Fibroblast of lung (primary cell): ENCODE measurements around the gene AGBL4. TPM values are rescaled to one million over a fixed set of nuclear protein-coding genes. Genes with fewer than 3 reads are reported as not detected.

Experiments used
- DNase-seq, 2 donors: peaks; one replicate each; pipeline versions ENCODE4 v3.0.0 to v3.0.0-alpha.2; 2010; ENCODE audit warnings: low read depth in 2 of 2
- H2AFZ ChIP-seq: 2 replicates; pipeline ENCODE4 v1.5.1; 2012; ENCODE audit warnings: low read length, control low read depth, inconsistent platforms
- H3K27ac ChIP-seq: 2 replicates; pipeline ENCODE4 v1.5.1; 2011; ENCODE audit warnings: low read length, control low read depth; ENCODE audit not compliant: insufficient read depth
- H3K27me3 ChIP-seq: 2 replicates; pipeline ENCODE4 v1.5.1; 2011; ENCODE audit warnings: mild to moderate bottlenecking, low read length; ENCODE audit not compliant: control insufficient read depth, insufficient read depth
- H3K36me3 ChIP-seq: 2 replicates; pipeline ENCODE4 v1.5.1; 2011; ENCODE audit warnings: low read length; ENCODE audit not compliant: control insufficient read depth, insufficient read depth
- H3K4me1 ChIP-seq: 2 replicates; pipeline ENCODE4 v1.5.1; 2011; ENCODE audit warnings: low read length; ENCODE audit not compliant: control insufficient read depth, insufficient read depth; ENCODE audit errors: extremely low read depth
- H3K4me2 ChIP-seq: 2 replicates; pipeline ENCODE4 v1.5.1; 2011; ENCODE audit warnings: low read length, control low read depth; ENCODE audit not compliant: insufficient read depth; ENCODE audit errors: extremely low read depth
- H3K4me3 ChIP-seq, 4 experiments: fragments of 200-600 bp in 1 of 4; sonication (generic) in 1 of 4; replicated peaks in 1 of 4; 2 replicates each; pipeline ENCODE4 v1.5.1; 2011 to 2016; ENCODE audit warnings: low read length in 4 of 4, low read depth in 3 of 4, mild to moderate bottlenecking in 3 of 4, control low read depth in 2 of 4, inconsistent platforms in 1 of 4, mixed read lengths in 1 of 4; ENCODE audit not compliant: insufficient read depth in 1 of 4; ENCODE audit errors: control extremely low read depth in 1 of 4
- H3K79me2 ChIP-seq: 2 replicates; pipeline ENCODE4 v1.5.1; 2012; ENCODE audit warnings: mild to moderate bottlenecking, low read length, inconsistent platforms; ENCODE audit not compliant: control insufficient read depth, insufficient read depth
- H3K9ac ChIP-seq: 2 replicates; pipeline ENCODE4 v1.5.1; 2011; ENCODE audit warnings: mild to moderate bottlenecking, low read length, control low read depth; ENCODE audit not compliant: insufficient read depth
- H3K9me3 ChIP-seq: 2 replicates; pipeline ENCODE4 v1.5.1; 2012; ENCODE audit warnings: low read depth, low read length; ENCODE audit not compliant: control insufficient read depth, insufficient read depth
- H4K20me1 ChIP-seq: 2 replicates; pipeline ENCODE4 v1.5.1; 2011; ENCODE audit warnings: low read length; ENCODE audit not compliant: control insufficient read depth, insufficient read depth; ENCODE audit errors: extremely low read depth
- EZH2 ChIP-seq: IDR thresholded peaks from 2 replicates; pipeline ENCODE4 v1.5.1; 2012; ENCODE audit warnings: low read length, control low read depth, mild to moderate bottlenecking; ENCODE audit errors: missing control alignments
- polyA plus RNA-seq, 2 donors: library from polyadenylated mRNA; depleted of rRNA in 1 of 2; stranded (reverse) in 1 of 2; unstranded in 1 of 2; fragments of >200 nt; gene quantifications; 2 replicates each; pipeline ENCODE4 v1.2.1, GENCODE V29; 2011 to 2012; ENCODE audit warnings: missing spikeins in 1 of 2
- total RNA-seq: library from RNA; depleted of rRNA; stranded (reverse); fragments of >200 nt; gene quantifications from 2 replicates; pipeline ENCODE4 v1.2.1, GENCODE V29; 2014
- TF ChIP-seq, protein P1 (sequence below), 2 donors: IDR thresholded peaks in 1 of 2; conservative IDR thresholded peaks in 1 of 2; 1 replicate in 1 of 2; 2 replicates in 1 of 2; pipeline ENCODE4 v1.5.1; 2011 to 2012; ENCODE audit warnings: low read length in 2 of 2, control low read depth in 1 of 2, inconsistent platforms in 1 of 2, low read depth in 1 of 2, mild to moderate bottlenecking in 1 of 2

AGBL4 gene
- total and polyA plus RNA-seq, 2 donors (not counting 1 experiment from before 2014, with no cell fraction given): not detected

DNA sequence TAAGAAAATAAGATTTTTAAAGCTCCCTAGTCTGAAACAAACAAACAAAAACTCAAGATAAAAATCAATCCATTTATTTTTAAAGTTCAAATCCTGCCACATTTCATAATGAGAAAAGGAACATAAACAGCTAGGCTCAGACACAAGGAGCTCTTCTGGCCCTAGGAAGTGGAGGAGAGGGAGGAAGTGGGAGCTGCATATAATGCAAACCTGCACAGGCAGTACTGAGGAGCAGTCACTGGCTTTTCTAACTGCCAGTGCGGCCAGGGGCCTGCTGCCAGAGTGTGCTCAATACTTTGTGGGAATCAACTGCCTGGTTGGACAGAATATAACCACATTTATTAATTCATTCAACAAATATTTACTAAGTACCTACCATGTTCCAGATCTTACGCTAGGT, 1411.9 kb downstream of the AGBL4 start:
- no peak for DNase-seq
- H4K20me1 ChIP-seq: no peaks in the 10 kb centered on the region
- no peaks in the 10 kb centered on the region for H3K9me3 ChIP-seq
- no peaks in the 10 kb centered on the region for H3K4me1 ChIP-seq
- no peak overlapping the region for H2AFZ ChIP-seq
- H3K27me3 ChIP-seq: no peaks in the 10 kb centered on the region
- no peak overlapping the region for H3K4me3 ChIP-seq
- no peak overlapping the region for H3K4me2 ChIP-seq
- H3K79me2 ChIP-seq: no peaks in the 10 kb centered on the region
- H3K36me3 ChIP-seq: no peaks in the 10 kb centered on the region
- TF ChIP-seq, protein P1, sequence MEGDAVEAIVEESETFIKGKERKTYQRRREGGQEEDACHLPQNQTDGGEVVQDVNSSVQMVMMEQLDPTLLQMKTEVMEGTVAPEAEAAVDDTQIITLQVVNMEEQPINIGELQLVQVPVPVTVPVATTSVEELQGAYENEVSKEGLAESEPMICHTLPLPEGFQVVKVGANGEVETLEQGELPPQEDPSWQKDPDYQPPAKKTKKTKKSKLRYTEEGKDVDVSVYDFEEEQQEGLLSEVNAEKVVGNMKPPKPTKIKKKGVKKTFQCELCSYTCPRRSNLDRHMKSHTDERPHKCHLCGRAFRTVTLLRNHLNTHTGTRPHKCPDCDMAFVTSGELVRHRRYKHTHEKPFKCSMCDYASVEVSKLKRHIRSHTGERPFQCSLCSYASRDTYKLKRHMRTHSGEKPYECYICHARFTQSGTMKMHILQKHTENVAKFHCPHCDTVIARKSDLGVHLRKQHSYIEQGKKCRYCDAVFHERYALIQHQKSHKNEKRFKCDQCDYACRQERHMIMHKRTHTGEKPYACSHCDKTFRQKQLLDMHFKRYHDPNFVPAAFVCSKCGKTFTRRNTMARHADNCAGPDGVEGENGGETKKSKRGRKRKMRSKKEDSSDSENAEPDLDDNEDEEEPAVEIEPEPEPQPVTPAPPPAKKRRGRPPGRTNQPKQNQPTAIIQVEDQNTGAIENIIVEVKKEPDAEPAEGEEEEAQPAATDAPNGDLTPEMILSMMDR (conservative IDR thresholded peaks at IDR 0.05 in 1 of 2, IDR thresholded peaks at IDR 0.05 in 1 of 2; ENCODE audit: low read depth in 1 of 2, low read length in 2 of 2): no peak
- no peak for TF ChIP-seq EZH2
- H3K9ac ChIP-seq: no peak overlapping the region
- no peak overlapping the region for H3K27ac ChIP-seq

DNA sequence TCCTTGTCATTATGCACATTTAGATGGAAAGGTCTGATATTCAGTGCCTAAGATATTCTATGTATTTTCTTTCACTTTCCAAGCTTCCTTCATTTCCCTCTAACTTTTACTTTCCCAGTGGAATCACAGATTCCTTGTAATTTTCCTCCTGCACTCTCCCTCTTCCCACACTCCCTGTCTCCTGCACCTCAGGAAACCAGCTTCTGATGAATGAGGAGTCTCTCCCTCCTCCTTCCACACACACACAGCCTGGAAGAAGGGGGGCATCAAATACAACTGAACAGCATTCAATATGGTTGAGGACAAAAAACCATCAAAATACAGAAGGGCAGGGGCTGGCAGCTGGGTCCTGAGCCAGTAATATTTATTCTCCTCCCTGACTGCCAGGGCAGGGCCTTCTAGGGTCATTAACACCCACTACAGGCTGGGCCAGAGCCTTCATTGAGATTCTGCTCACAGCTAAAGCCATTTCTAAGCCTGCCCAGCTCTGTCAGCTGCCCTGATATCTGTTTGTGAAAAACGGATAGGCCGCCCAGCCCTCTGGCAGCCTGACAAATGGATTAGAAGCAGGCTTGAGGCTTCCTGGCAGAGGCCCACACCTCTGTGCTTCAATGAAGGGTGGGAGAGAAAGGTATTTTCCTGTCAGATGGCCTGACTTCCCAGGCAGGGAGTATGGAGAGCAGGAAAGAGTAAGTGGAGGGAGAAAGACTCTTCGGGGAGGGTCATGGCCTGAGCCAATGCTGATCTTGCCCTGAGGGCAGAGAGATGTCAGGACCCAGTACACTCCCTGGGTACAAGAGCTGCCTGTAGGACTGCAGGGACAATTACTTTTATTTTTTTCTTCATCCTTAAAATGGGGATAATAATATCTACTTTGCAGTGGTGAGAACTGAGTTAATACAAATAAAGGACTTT, 1412.9 kb downstream of the AGBL4 start:
- peak in 1 of 2 donors; percentile 7 for DNase-seq
- H3K27me3 ChIP-seq: no peaks in the 10 kb centered on the region
- H3K9ac ChIP-seq: no peak overlapping the region
- no peaks in the 10 kb centered on the region for H3K4me1 ChIP-seq
- TF ChIP-seq, protein P1 (conservative IDR thresholded peaks at IDR 0.05 in 1 of 2, IDR thresholded peaks at IDR 0.05 in 1 of 2; ENCODE audit: low read depth in 1 of 2, low read length in 2 of 2): no peak
- TF ChIP-seq EZH2: no peak
- no peaks in the 10 kb centered on the region for H4K20me1 ChIP-seq
- H3K4me2 ChIP-seq: no peak overlapping the region
- no peaks in the 10 kb centered on the region for H3K79me2 ChIP-seq
- H3K9me3 ChIP-seq: no peaks in the 10 kb centered on the region
- no peak overlapping the region for H3K27ac ChIP-seq
- no peak overlapping the region for H2AFZ ChIP-seq
- no peak overlapping the region for H3K4me3 ChIP-seq
- no peaks in the 10 kb centered on the region for H3K36me3 ChIP-seq

DNA sequence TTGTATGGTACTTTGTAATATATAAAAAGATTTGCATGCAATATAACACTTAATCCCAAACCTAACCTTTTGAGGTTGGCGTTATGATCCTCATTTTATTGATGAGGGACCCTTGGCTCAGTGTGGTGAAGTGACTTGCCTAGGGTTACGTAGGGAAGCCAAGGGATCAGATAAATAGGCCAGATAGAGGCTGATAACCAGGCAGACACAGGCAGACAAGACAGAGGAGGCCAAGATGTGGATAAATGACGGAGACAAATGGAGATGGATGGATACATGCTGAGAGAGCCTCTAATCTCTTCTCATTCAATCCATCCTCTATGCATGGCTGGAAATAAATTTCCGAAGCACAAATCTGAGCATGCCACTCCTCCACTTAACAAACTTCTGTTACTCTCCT, 1414.9 kb downstream of the AGBL4 start:
- Histone ChIP-seq H3K4me3 (no peak overlapping the region), H2AFZ (no peak overlapping the region), H3K4me1 (no peaks in the 10 kb centered on the region), H3K27ac (no peak overlapping the region), H3K9ac (no peak overlapping the region), H3K27me3 (no peaks in the 10 kb centered on the region), H3K36me3 (no peaks in the 10 kb centered on the region), H4K20me1 (no peaks in the 10 kb centered on the region), H3K79me2 (no peaks in the 10 kb centered on the region), H3K4me2 (no peak overlapping the region), H3K9me3 (no peaks in the 10 kb centered on the region)
- DNase-seq: no peak
- TF ChIP-seq EZH2: no peak
- TF ChIP-seq, protein P1 (conservative IDR thresholded peaks at IDR 0.05 in 1 of 2, IDR thresholded peaks at IDR 0.05 in 1 of 2; ENCODE audit: low read depth in 1 of 2, low read length in 2 of 2): no peak
